ENCODE data around the gene COA6.

- TF ChIP-seq CTCF (IDR thresholded peaks at IDR 0.05) = no peak
- TF ChIP-seq POLR2AphosphoS5 (IDR thresholded peaks at IDR 0.05; ENCODE audit: insufficient read depth in 1 of 2, low read depth in 1 of 2) = no peak
Observed at GRCh38 chr1:234412830-234413229, 39.6 kb downstream of the COA6 start.
